Keratinocyte (primary cell): ENCODE results near the gene TICRR. TPM values are rescaled to one million over a fixed set of nuclear protein-coding genes. Genes with fewer than 3 reads are reported as not detected.

Experiments
- DNase-seq: peaks from one replicate; pipeline ENCODE4 v3.0.0-alpha.2; 2011; ENCODE audit warnings: low read depth, missing footprints, low spot score
- FAIRE-seq: peaks from 2 replicates; lab custom pipeline; 2011; peaks lifted over from hg19 to GRCh38; lab: Jason Lieb, UNC
- H2AFZ ChIP-seq: 2 replicates; pipeline ENCODE4 v1.6.0; 2012; ENCODE audit warnings: low read length, control low read depth, inconsistent platforms; ENCODE audit not compliant: control insufficient read depth
- H3K27ac ChIP-seq: 2 replicates; pipeline ENCODE4 v1.5.1; 2011; ENCODE audit warnings: low read length; ENCODE audit not compliant: control insufficient read depth, insufficient read depth
- H3K27me3 ChIP-seq: 3 replicates; pipeline ENCODE4 v1.6.0; 2011; ENCODE audit warnings: low read length; ENCODE audit not compliant: control insufficient read depth, insufficient read depth; ENCODE audit errors: extremely low read depth
- H3K36me3 ChIP-seq, 2 experiments: 2 replicates in 1 of 2; 3 replicates in 1 of 2; pipeline ENCODE4 v1.5.1; 2011; ENCODE audit warnings: low read length in 2 of 2, mild to moderate bottlenecking in 1 of 2; ENCODE audit not compliant: control insufficient read depth in 2 of 2, insufficient read depth in 2 of 2; ENCODE audit errors: extremely low read depth in 1 of 2
- H3K4me1 ChIP-seq: 3 replicates; pipeline ENCODE4 v1.5.1; 2011; ENCODE audit warnings: low read length; ENCODE audit not compliant: control insufficient read depth, insufficient read depth; ENCODE audit errors: extremely low read depth
- H3K4me2 ChIP-seq: 3 replicates; pipeline ENCODE4 v1.6.0; 2011; ENCODE audit warnings: low read depth, low read length; ENCODE audit not compliant: control insufficient read depth, insufficient read depth; ENCODE audit errors: extremely low read depth
- H3K4me3 ChIP-seq, 3 experiments: fragments of 200-600 bp in 1 of 3; sonication (generic) in 1 of 3; 2 replicates in 2 of 3; 3 replicates in 1 of 3; pipeline ENCODE4 v1.5.1; 2011 to 2016; ENCODE audit warnings: low read length in 3 of 3, mild to moderate bottlenecking in 3 of 3, control low read depth in 2 of 3, inconsistent platforms in 1 of 3, low read depth in 1 of 3, mixed read lengths in 1 of 3, mixed run types in 1 of 3, moderate library complexity in 1 of 3; ENCODE audit not compliant: control insufficient read depth in 2 of 3, insufficient read depth in 2 of 3; ENCODE audit errors: extremely low read depth in 1 of 3
- H3K79me2 ChIP-seq: 2 replicates; pipeline ENCODE4 v1.6.0; 2012; ENCODE audit warnings: low read length; ENCODE audit not compliant: control insufficient read depth, insufficient read depth
- H3K9ac ChIP-seq: 3 replicates; pipeline ENCODE4 v1.6.0; 2011; ENCODE audit warnings: low read length; ENCODE audit not compliant: control insufficient read depth, insufficient read depth; ENCODE audit errors: extremely low read depth
- H3K9me1 ChIP-seq: 3 replicates; pipeline ENCODE4 v1.6.0; 2011; ENCODE audit warnings: low read length; ENCODE audit not compliant: control insufficient read depth, insufficient read depth; ENCODE audit errors: extremely low read depth
- H3K9me3 ChIP-seq: 2 replicates; pipeline ENCODE4 v1.5.1; 2012; ENCODE audit warnings: low read depth, low read length; ENCODE audit not compliant: control insufficient read depth
- H4K20me1 ChIP-seq: 3 replicates; pipeline ENCODE4 v1.6.0; 2011; ENCODE audit warnings: low read length; ENCODE audit not compliant: control insufficient read depth, insufficient read depth; ENCODE audit errors: extremely low read depth
- CTCF ChIP-seq, 3 experiments: IDR thresholded peaks in 1 of 3; conservative IDR thresholded peaks in 1 of 3; optimal IDR thresholded peaks in 1 of 3; 2 replicates in 2 of 3; 3 replicates in 1 of 3; pipeline versions ENCODE3 to v1.5.1; 2011; ENCODE audit warnings: low read length in 3 of 3, mild to moderate bottlenecking in 3 of 3, moderate library complexity in 2 of 3, control low read depth in 1 of 3, inconsistent platforms in 1 of 3; ENCODE audit not compliant: insufficient read depth in 2 of 3; ENCODE audit errors: extremely low read depth in 1 of 3
- EZH2 ChIP-seq: IDR thresholded peaks from one replicate; pipeline ENCODE4 v1.6.1; 2012; ENCODE audit warnings: inconsistent platforms, mild to moderate bottlenecking, low read length, moderate library complexity
- dilution Hi-C: fragments of 300-500 bp; cut with MboI; formaldehyde crosslinking; loops from one replicate; pipeline ENCODE4 v1.7.0; 2020; ENCODE audit warnings: low sequenced_read_pairs; ENCODE audit not compliant: extremely low pct_ligation_motif_present
- polyA plus RNA-seq, 5 experiments: library from polyadenylated mRNA; depleted of rRNA in 3 of 5; stranded (reverse) in 3 of 5; stranded (forward) in 1 of 5; unstranded in 1 of 5; fragments of >200 nt; gene quantifications; 1 replicate in 1 of 5; 2 replicates in 3 of 5; 3 replicates in 1 of 5; pipeline versions ENCODE4 v1.2.1 to v1.2.3, GENCODE V29; 2011 to 2012; ENCODE audit warnings: missing spikeins in 2 of 5, low read depth in 1 of 5, low replicate concordance in 1 of 5

The TICRR gene
- polyA plus RNA-seq, 1 donor (not counting 4 experiments of a cell fraction or from before 2014, with no cell fraction given), result 2.9 TPM

GRCh38 chr15:89630974-89631901, 56.0 kb downstream of the TICRR start:
- TF ChIP-seq CTCF (optimal IDR thresholded peaks at IDR 0.05 in 1 of 3, IDR thresholded peaks at IDR 0.05 in 1 of 3, conservative IDR thresholded peaks at IDR 0.05 in 1 of 3; ENCODE audit: extremely low read depth in 1 of 3, insufficient read depth in 2 of 3, low read length in 3 of 3) (no peak), EZH2 (no peak)
- no peak overlapping the region for H3K27ac ChIP-seq
- FAIRE-seq (no peak), DNase-seq (no peak)
- H3K4me3 ChIP-seq, result no peak overlapping the region
- no peak overlapping the region for H2AFZ ChIP-seq
- H3K4me1 ChIP-seq, result no peaks in the 10 kb centered on the region
- H3K9me3 ChIP-seq, result no peaks in the 10 kb centered on the region
- dilution Hi-C loops, result no loop called here
- no peaks in the 10 kb centered on the region for H3K79me2 ChIP-seq
- no peak overlapping the region for H3K4me2 ChIP-seq
- H3K9ac ChIP-seq, result no peak overlapping the region
- peaks cover 14 to 31% of the 10 kb centered on the region in 2 experiments for H3K36me3 ChIP-seq
- H4K20me1 ChIP-seq, result no peaks in the 10 kb centered on the region
- no peaks in the 10 kb centered on the region for H3K9me1 ChIP-seq
- H3K27me3 ChIP-seq, result no peaks in the 10 kb centered on the region

- TF ChIP-seq EZH2 (no peak), CTCF (optimal IDR thresholded peaks at IDR 0.05 in 1 of 3, IDR thresholded peaks at IDR 0.05 in 1 of 3, conservative IDR thresholded peaks at IDR 0.05 in 1 of 3; ENCODE audit: extremely low read depth in 1 of 3, insufficient read depth in 2 of 3, low read length in 3 of 3) (no peak)
- no peak overlapping the region for H3K9ac ChIP-seq
- no peak for DNase-seq
These were observed 56.6 kb downstream of the TICRR start for GRCh38 chr15:89631902-89632264.

More at GRCh38 chr15:89631902-89632264, 56.6 kb downstream of the TICRR start:
- Histone ChIP-seq H4K20me1 (no peaks in the 10 kb centered on the region), H3K9me1 (no peaks in the 10 kb centered on the region), H3K4me3 (no peak overlapping the region), H3K4me2 (no peak overlapping the region), H3K27ac (no peak overlapping the region), H3K27me3 (no peaks in the 10 kb centered on the region), H3K79me2 (no peaks in the 10 kb centered on the region), H3K36me3 (peaks cover 13 to 24% of the 10 kb centered on the region in 2 experiments), H3K9me3 (no peaks in the 10 kb centered on the region), H3K4me1 (no peaks in the 10 kb centered on the region), H2AFZ (no peak overlapping the region)
- dilution Hi-C loops, result no loop called here
- FAIRE-seq, result no peak
